ENCODE measurements around the gene LRBA.

DNA sequence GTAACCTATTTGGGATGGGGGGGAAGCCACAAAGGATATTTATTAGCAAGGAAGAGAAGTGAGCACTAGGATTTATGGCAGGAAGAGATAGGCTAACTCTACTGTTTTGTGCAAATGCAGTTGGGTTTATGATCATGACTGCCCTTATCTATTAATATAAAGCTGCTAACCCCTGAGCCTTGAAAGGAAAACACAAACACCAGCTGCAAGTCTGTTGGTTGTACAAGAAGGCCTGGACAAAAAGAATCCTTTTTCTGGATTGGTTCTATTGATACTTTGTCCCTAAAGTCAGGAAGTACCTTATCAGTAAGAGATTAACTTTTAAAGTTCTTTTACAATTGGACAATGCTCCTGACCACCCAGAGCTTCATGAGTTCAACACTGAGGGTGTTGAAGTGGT is 188.8 kb downstream of the LRBA start:
- TF ChIP-seq CTCF (IDR thresholded peaks at IDR 0.05; ENCODE audit: low read depth, low read length, poor library complexity, severe bottlenecking) = no peak
- no peak for TF ChIP-seq EZH2phosphoT487 (IDR thresholded peaks at IDR 0.05; ENCODE audit: borderline replicate concordance, low read length)
